GM21381 (cell line): Measurements from ENCODE around the gene DGKD.
A peak's percentile ranks its signal among the peaks of the same experiment; 100 is the strongest.

Source experiments
- ATAC-seq: cut with Tn5 transposase; IDR thresholded peaks from one replicate; pipeline ENCODE4 v1.9.1; 2021; ENCODE audit warnings: mild to moderate bottlenecking, moderate library complexity; ENCODE audit not compliant: unreplicated experiment

DGKD gene

DNA sequence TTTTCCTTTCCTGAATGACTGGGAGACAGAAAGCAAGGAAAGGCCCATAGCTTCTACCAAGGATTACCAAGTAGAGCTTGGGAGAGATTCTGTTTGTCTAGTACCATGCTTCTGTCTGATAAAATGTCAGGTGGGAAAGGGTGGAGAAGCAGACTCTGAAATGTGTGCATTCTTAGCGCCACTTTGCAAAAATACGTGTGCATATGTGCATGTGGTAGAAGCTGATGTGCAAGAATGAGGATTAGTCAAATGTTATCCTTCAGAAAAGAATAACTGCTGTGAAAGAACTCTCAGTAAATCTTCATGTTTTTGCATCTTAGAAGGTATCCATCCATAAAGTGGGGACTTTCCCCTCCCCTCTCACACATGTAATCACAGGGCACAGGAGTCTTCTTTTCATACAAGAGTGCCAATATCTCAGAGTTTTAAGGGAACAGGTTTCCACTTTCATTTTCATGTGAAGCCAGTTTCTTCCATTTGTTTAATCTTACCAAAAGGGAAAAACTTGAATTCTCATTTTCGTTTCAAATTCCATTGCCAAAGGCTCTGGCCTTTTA is 15.4 kb upstream of the DGKD start:
- no peak for ATAC-seq

DNA sequence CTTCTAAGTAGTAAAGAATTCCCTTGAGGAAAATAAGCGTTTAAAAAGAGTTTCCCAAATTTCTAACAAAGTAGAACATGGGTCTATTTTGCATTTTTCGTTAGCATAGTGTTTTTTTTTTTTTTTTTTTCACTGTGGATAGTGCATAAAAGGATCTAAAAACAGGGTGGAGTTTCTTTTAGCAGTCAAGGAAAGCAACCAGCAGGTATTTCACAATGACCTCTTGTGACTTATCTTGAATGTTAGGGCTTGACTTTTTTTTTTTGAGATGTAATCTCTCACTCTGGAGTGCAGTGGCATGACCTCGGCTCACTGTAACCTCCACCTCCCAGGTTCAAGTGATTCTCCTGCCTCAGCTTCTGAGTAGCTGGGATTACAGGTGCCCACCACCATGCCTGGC is 14.9 kb upstream of the DGKD start:
- ATAC-seq: no peak

DNA sequence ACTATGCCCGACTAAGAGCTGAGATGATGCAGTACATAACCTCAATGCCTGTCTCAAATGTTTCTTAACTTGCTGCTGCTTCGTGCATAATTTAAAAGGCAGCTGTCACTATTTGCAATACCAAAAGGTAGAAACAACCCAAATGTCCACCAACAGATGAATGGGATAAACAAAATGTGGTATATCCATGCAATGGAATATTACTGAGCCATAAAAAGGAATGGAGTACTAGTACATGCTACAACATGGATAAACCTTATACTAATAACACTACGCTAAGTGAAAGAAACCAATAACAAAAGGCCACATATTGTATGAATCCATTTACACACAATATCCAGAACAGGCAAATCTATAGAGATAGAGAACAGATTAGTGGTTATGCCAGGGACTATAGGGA is 13.0 kb upstream of the DGKD start:
- no peak for ATAC-seq

GRCh38 chr2:233342301-233342700 is 12.0 kb upstream of the DGKD start:
- no peak for ATAC-seq

- ATAC-seq: no peak
These were observed 11.1 kb upstream of the DGKD start for GRCh38 chr2:233343171-233343705.

GRCh38 chr2:233346376-233346775 is 7.9 kb upstream of the DGKD start:
- no peak for ATAC-seq

- ATAC-seq: no peak
These were observed 7.4 kb upstream of the DGKD start for GRCh38 chr2:233346930-233347329.

GRCh38 chr2:233349005-233349998 is 5.0 kb upstream of the DGKD start:
- no peak for ATAC-seq

- no peak for ATAC-seq
These were observed 3.6 kb upstream of the DGKD start for GRCh38 chr2:233350708-233351107.

GRCh38 chr2:233351423-233351822 is 2.9 kb upstream of the DGKD start:
- ATAC-seq: no peak

DNA sequence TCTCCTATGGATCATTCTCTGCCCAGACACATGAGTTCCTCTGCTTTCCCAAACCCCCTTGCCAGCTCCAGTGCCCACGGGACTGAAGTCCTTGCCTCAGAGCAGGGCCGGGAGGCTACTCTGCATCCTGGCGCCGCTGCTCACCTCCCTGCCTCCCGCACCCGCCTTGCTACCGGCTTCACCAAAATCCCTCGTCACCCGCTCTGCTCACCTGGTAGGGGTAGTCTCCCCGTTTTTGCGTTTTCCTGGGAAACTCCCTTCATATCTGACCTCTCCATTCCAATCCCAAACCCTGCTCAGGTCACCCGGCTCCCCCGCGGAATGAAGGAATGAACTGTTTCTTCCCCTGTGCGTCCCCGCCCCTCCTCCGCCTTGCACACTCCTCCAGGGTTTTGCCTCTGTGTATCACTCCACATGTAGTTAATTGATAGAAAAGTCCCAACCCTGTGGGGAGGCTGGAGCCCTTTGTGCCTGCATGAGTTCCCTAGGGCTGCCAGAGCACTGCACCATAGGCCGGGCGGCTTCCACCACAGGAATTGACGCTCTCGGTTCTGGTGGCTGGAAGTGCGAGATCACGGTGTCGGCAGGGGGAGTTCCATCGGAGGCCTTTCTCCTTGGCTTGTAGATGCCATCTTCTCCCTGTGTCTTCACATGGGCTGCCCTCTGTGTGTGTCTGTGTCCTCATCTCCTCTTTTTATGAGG is 2.0 kb upstream of the DGKD start:
- no peak for ATAC-seq

GRCh38 chr2:233353101-233353768 is 1.1 kb upstream of the DGKD start:
- ATAC-seq: no peak

DNA sequence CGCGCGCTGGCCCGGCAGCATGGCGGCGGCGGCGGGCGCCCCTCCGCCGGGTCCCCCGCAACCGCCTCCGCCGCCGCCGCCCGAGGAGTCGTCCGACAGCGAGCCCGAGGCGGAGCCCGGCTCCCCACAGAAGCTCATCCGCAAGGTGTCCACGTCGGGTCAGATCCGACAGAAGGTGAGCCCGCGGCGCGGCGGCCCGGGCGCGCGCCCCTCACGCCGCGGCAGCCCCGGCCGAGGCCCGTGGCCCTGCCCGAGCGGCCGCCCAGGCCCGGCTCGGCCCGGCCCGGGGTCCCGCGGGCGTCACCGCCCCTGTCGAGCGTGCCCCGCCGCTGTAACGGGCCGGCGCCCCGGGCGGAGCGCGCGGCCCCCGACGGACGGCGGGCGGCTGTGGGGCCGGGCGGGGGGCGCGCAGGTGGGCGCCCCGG is 218 bp downstream of the DGKD start:
- ATAC-seq: peak; percentile 9

DNA sequence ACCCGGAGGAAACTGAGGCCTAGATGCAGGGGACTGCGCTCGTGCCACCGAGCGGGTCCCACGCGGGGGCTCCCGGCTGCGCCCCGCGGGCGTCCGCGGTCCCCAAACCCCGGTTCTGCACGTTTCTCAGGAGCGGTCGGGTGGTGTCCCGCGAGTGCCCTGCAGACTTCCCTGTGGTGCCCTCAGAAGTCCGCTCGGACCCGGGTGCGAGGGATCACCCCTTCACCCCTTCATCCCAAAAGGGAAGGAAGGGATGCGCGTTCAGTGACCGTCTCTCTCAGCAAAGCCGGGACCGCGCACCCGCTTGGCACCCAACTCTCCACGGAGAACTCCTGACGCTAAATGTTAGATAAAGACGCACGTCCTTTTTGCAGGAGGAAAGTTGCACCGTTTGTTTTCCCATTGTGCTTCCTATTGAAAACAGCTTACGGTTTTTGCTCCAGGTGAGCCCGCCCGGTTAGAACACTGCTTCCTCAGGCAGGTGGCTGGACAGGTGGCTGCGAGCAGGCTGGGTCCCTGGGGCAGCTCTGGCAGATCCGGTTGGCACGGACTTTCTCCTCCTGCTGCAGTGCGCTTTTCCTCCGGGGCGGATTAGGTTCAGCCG is 779 bp downstream of the DGKD start:
- no peak for ATAC-seq

- no peak for ATAC-seq
These were observed 1.6 kb downstream of the DGKD start for GRCh38 chr2:233355916-233356315.

- ATAC-seq: no peak
These were observed 2.4 kb downstream of the DGKD start for GRCh38 chr2:233356546-233357308.

- no peak for ATAC-seq
These were observed 4.0 kb downstream of the DGKD start for GRCh38 chr2:233358335-233358734.

DNA sequence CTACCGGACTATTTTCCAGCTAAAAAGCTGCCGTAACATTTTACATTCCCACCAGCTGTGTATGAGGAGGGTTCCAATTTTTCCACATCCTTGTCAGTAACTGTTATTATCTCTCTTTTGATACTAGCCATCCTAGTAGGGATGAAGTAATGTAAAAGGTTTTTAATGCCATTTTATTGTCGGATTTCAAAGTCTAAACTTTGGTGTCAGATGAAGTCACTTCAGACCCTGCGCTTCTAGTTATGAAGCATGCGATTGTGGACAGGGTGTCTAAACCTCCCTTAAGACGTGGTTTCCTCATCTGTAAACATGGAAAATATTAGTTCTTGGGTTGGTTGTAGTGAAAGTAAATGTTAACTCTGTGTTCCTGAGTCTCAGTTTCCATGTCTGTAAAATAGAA is 4.7 kb downstream of the DGKD start:
- no peak for ATAC-seq

DNA sequence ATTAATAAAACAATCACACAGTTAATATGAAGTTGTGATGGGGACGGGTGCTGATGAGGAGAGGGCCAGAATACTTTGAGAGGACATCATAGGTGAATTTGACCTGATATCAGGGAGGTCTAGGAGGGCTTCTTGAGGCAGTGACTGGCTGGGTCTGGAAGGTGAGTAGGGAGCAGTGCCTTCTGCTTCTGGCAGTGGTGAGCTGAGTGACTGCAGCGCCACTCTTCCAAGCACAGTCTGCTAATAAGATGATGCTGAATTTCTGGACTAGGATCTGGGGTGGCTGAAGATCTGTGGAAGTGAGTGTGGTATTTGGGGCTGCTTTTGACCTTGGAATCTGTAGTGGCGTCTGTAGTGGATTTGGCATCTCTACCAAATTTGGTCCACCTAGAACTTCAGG is 5.5 kb downstream of the DGKD start:
- ATAC-seq: no peak

GRCh38 chr2:233360771-233361176 is 6.5 kb downstream of the DGKD start:
- ATAC-seq: no peak
